H9 (cell line): Measurements from ENCODE around the gene SP3. TPM values are rescaled to one million over a fixed set of nuclear protein-coding genes. Genes with fewer than 3 reads are reported as not detected.

Experiments
- DNase-seq: peaks from one replicate; pipeline ENCODE4 v3.0.0-alpha.2; 2017
- H2AFZ ChIP-seq: one replicate; pipeline ENCODE4 v1.6.1; 2013; ENCODE audit warnings: mild to moderate bottlenecking, low read length, control low read depth, moderate library complexity
- H2AK5ac ChIP-seq: 2 replicates; pipeline ENCODE4 v1.6.1; 2013; ENCODE audit warnings: low read length, control low read depth, mixed read lengths; ENCODE audit not compliant: insufficient read length
- H2BK120ac ChIP-seq: one replicate; pipeline ENCODE4 v1.6.1; 2013; ENCODE audit warnings: low read depth, mild to moderate bottlenecking, low read length, control low read depth, inconsistent platforms; ENCODE audit not compliant: poor library complexity, severe bottlenecking
- H2BK12ac ChIP-seq: 2 replicates; pipeline ENCODE4 v1.6.1; 2013; ENCODE audit warnings: low read length, control low read depth, mixed read lengths, low read depth; ENCODE audit not compliant: insufficient read length
- H2BK15ac ChIP-seq: 2 replicates; pipeline ENCODE4 v1.6.1; 2013; ENCODE audit warnings: low read depth, low read length, control low read depth
- H2BK20ac ChIP-seq: one replicate; pipeline ENCODE4 v1.6.1; 2013; ENCODE audit warnings: low read depth, mild to moderate bottlenecking, low read length, control low read depth, inconsistent platforms; ENCODE audit not compliant: poor library complexity, severe bottlenecking
- H2BK5ac ChIP-seq: 2 replicates; pipeline ENCODE4 v1.6.1; 2013; ENCODE audit warnings: low read length, control low read depth, mixed read lengths; ENCODE audit not compliant: insufficient read length
- H3K14ac ChIP-seq: 2 replicates; pipeline ENCODE4 v1.6.1; 2013; ENCODE audit warnings: low read length, control low read depth; ENCODE audit not compliant: insufficient read depth
- H3K18ac ChIP-seq: 2 replicates; pipeline ENCODE4 v1.6.1; 2013; ENCODE audit warnings: low read depth, mild to moderate bottlenecking, mixed read lengths, low read length, control low read depth; ENCODE audit not compliant: insufficient read length
- H3K23ac ChIP-seq: 2 replicates; pipeline ENCODE4 v1.6.1; 2013; ENCODE audit warnings: low read length, control low read depth, mixed read lengths, low read depth; ENCODE audit not compliant: insufficient read length
- H3K23me2 ChIP-seq: 2 replicates; pipeline ENCODE4 v1.6.1; 2013; ENCODE audit warnings: low read depth, mild to moderate bottlenecking, mixed read lengths, low read length, control low read depth; ENCODE audit not compliant: insufficient read length, poor library complexity, severe bottlenecking
- H3K27ac ChIP-seq: 2 replicates; pipeline ENCODE4 v1.5.1; 2013; ENCODE audit warnings: low read length, control low read depth, mixed read lengths, low read depth; ENCODE audit not compliant: insufficient read length
- H3K27me3 ChIP-seq: 2 replicates; pipeline ENCODE4 v1.6.1; 2013; ENCODE audit warnings: low read length, control low read depth, inconsistent platforms; ENCODE audit not compliant: insufficient read depth
- H3K4ac ChIP-seq: 2 replicates; pipeline ENCODE4 v1.6.1; 2013; ENCODE audit warnings: low read depth, mild to moderate bottlenecking, control low read depth, inconsistent platforms, low read length, moderate library complexity
- H3K4me1 ChIP-seq: 2 replicates; pipeline ENCODE4 v1.6.1; 2013; ENCODE audit warnings: low read length, control low read depth, inconsistent platforms; ENCODE audit not compliant: insufficient read depth
- H3K4me2 ChIP-seq: 2 replicates; pipeline ENCODE4 v1.6.1; 2013; ENCODE audit warnings: low read length, control low read depth, mixed read lengths; ENCODE audit not compliant: insufficient read length, insufficient read depth
- H3K56ac ChIP-seq: 2 replicates; pipeline ENCODE4 v1.6.1; 2013; ENCODE audit warnings: low read depth, mild to moderate bottlenecking, mixed read lengths, low read length, control low read depth; ENCODE audit not compliant: insufficient read length
- H3K79me1 ChIP-seq: 2 replicates; pipeline ENCODE4 v1.6.1; 2013; ENCODE audit warnings: low read depth, mild to moderate bottlenecking, moderate library complexity, low read length, control low read depth, inconsistent platforms; ENCODE audit not compliant: insufficient read depth, poor library complexity, severe bottlenecking
- H3K79me2 ChIP-seq: 2 replicates; pipeline ENCODE4 v1.6.1; 2013; ENCODE audit warnings: low read length, control low read depth, inconsistent platforms; ENCODE audit not compliant: insufficient read depth
- H3K9ac ChIP-seq: 2 replicates; pipeline ENCODE4 v1.6.1; 2013; ENCODE audit warnings: low read length, control low read depth, mixed read lengths; ENCODE audit not compliant: insufficient read length; ENCODE audit errors: extremely low read depth
- H3K9me3 ChIP-seq: one replicate; pipeline ENCODE4 v1.6.1; 2013; ENCODE audit warnings: low read depth, low read length, inconsistent platforms; ENCODE audit not compliant: control insufficient read depth
- H3T11ph ChIP-seq: one replicate; pipeline ENCODE4 v1.6.1; 2013; ENCODE audit warnings: mild to moderate bottlenecking, low read length, control low read depth, inconsistent platforms
- H4K20me1 ChIP-seq: one replicate; pipeline ENCODE4 v1.6.1; 2013; ENCODE audit not compliant: control insufficient read depth, insufficient read length, insufficient read depth
- H4K5ac ChIP-seq: 2 replicates; pipeline ENCODE4 v1.6.1; 2013; ENCODE audit warnings: low read depth, mild to moderate bottlenecking, mixed read lengths, low read length, control low read depth; ENCODE audit not compliant: insufficient read length
- H4K8ac ChIP-seq: replicated peaks from 2 replicates; pipeline ENCODE4 v1.6.1; 2013; ENCODE audit warnings: low read length, control low read depth, mixed read lengths, low read depth; ENCODE audit not compliant: insufficient read length
- H4K91ac ChIP-seq: 2 replicates; pipeline ENCODE4 v1.6.1; 2013; ENCODE audit warnings: low read depth, mild to moderate bottlenecking, moderate library complexity, mixed read lengths, low read length, control low read depth; ENCODE audit not compliant: insufficient read length
- H3K27ac Mint-ChIP-seq, 3 experiments: 2 replicates in 2 of 3; 3 replicates in 1 of 3; pipeline ENCODE4 v1.8.0; 2020 to 2021; ENCODE audit warnings: mixed read lengths in 3 of 3, mild to moderate bottlenecking in 1 of 3, moderate library complexity in 1 of 3
- H3K27me3 Mint-ChIP-seq: 2 replicates; pipeline ENCODE4 v1.8.0; 2021; ENCODE audit warnings: low read depth, mild to moderate bottlenecking, moderate library complexity, mixed read lengths
- H3K36me3 Mint-ChIP-seq, 3 experiments: 2 replicates in 2 of 3; 3 replicates in 1 of 3; pipeline ENCODE4 v1.8.0; 2020 to 2021; ENCODE audit warnings: low read depth in 3 of 3, mixed read lengths in 3 of 3; ENCODE audit not compliant: insufficient read depth in 1 of 3
- H3K4me1 Mint-ChIP-seq, 2 experiments: 2 replicates each; pipeline ENCODE4 v1.8.0; 2020; ENCODE audit warnings: mixed read lengths in 2 of 2
- H3K4me3 Mint-ChIP-seq, 2 experiments: 2 replicates in 1 of 2; 3 replicates in 1 of 2; pipeline ENCODE4 v1.8.0; 2020 to 2021; ENCODE audit warnings: mild to moderate bottlenecking in 2 of 2, mixed read lengths in 2 of 2, moderate library complexity in 1 of 2
- H3K9me3 Mint-ChIP-seq, 2 experiments: 2 replicates in 1 of 2; 3 replicates in 1 of 2; pipeline ENCODE4 v1.8.0; 2020; ENCODE audit warnings: mild to moderate bottlenecking in 2 of 2, mixed read lengths in 2 of 2, moderate library complexity in 1 of 2
- CTCF ChIP-seq: fragments of 200-600 bp; sonication (generic); conservative IDR thresholded peaks from 3 replicates; pipeline ENCODE4 v1.8.0; 2021; ENCODE audit warnings: antibody characterized with exemption, mild to moderate bottlenecking
- WGBS: extraction: QIAGEN DNeasy Blood & Tissue Kit; methylation state at CpG from one replicate; pipeline ENCODE4 v1.1.7; 2013; ENCODE audit warnings: missing lambda C conversion rate, low lambda C conversion rate, mixed read lengths; ENCODE audit not compliant: insufficient read length; ENCODE audit errors: extremely low coverage; 5-methylcytosine and 5-hydroxymethylcytosine counted together
- total RNA-seq: library from RNA; stranded (reverse); gene quantifications from 2 replicates; pipeline ENCODE4 v1.2.1, GENCODE V29; 2021

SP3 gene
- total RNA-seq, 1 experiment from 2014 or later: 86.3 TPM

- Mint-ChIP-seq H3K9me3 (no peaks in the 10 kb centered on the region), H3K27ac (no peak overlapping the region; a peak in 1 of 7 replicates), H3K27me3 (peaks cover 3% of the 10 kb centered on the region), H3K4me1 (peaks cover 26 to 27% of the 10 kb centered on the region in 2 experiments), H3K4me3 (no peak overlapping the region), H3K36me3 (no peaks in the 10 kb centered on the region; a peak in 1 of 7 replicates)
- Histone ChIP-seq H3K27ac (no peak overlapping the region), H3K9me3 (no peaks in the 10 kb centered on the region), H3K14ac (no peak overlapping the region), H3K79me1 (no peaks in the 10 kb centered on the region), H2BK15ac (no peak overlapping the region), H3K9ac (no peak overlapping the region), H2AFZ (no peak overlapping the region), H2BK12ac (no peak overlapping the region), H3K18ac (no peak overlapping the region), H3K27me3 (no peaks in the 10 kb centered on the region), H2BK120ac (no peak overlapping the region), H3K4me2 (no peak overlapping the region), H3K56ac (no peak overlapping the region), H3K4ac (no peak overlapping the region), H2AK5ac (no peak overlapping the region), H2BK20ac (no peak overlapping the region), H4K20me1 (no peaks in the 10 kb centered on the region), H3K79me2 (no peaks in the 10 kb centered on the region; the same call in 1 of the 2 replicates), H3T11ph (no peak overlapping the region), H3K4me1 (no peaks in the 10 kb centered on the region; the same call in 1 of the 2 replicates), H4K5ac (no peak overlapping the region), H2BK5ac (no peak overlapping the region), H4K8ac (no peak overlapping the region), H4K91ac (no peak overlapping the region), H3K23ac (no peak overlapping the region), H3K23me2 (no peaks in the 10 kb centered on the region)
- no peak for DNase-seq
- TF ChIP-seq CTCF: no peak
- WGBS: no CpG with 5 or more reads among the region's 4 CpGs
These were observed 102.5 kb downstream of the SP3 start for GRCh38 chr2:173862612-173863217.
